ENCODE data around the gene CYP3A5. TPM values are rescaled to one million over a fixed set of nuclear protein-coding genes. Genes with fewer than 3 reads are reported as not detected.

Gene CYP3A5
- total and polyA plus RNA-seq, 9 of the 15 experiments (the other 6 are each of a cell fraction or from before 2014, with no cell fraction given), result 0.73 to 2.8 (median 1.5) TPM

DNA sequence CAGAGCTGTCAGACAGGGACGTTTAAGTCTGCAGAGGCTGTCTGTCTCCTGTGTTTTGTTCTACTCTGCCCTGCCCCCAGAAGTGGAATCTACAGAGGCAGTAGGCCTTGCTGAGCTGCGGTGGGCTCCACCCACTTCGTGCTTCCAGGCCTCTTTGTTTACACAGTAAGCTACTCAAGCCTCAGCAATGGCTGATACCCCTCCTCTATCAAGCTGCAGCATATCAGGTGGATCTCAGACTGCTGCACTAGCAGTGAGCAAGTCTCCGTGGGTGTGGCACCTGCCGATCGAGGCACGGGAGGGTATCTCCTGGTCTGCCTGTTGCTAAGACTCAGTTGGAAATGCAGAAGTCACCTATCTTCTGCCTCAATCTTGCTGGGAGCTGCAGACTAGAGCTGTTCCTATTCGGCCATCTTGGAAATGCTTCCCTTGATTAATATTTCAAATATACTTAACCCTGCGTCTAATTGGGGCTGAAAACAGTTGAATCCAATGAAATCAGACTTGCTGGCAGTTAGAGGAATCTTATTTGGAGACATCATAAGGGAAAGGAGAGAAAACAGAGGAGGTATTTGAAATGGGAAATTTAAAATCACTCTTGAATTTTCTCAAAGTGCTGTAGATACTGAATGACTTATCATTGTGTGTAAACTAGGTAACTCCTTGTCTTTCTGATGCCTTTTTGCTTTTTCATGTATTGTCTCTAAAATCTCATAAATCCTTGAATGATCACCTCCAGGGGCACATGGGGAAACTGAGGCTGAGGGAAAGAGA lies 13.8 kb upstream of the CYP3A5 start (continued):
- no peak for TF ChIP-seq AFF1 (IDR thresholded peaks at IDR 0.05; ENCODE audit: low read depth in 1 of 2, partially characterized antibody in 2 of 2)
- no peak for TF ChIP-seq CSDE1 (IDR thresholded peaks at IDR 0.05)
- TF ChIP-seq HDAC1 (IDR thresholded peaks at IDR 0.05), result peak in 1 of 2 experiments; percentile 82; a peak in 2 of 4 replicates
- TF ChIP-seq ZKSCAN3 (CRISPR knock-in tag; IDR thresholded peaks at IDR 0.05), result no peak
- no peak for TF ChIP-seq ZFP1 (CRISPR knock-in tag; IDR thresholded peaks at IDR 0.05)
- 0 out of 2 replicates have a peak, but pooled peaks have one; percentile 12 for TF ChIP-seq TRIM28 (IDR thresholded peaks at IDR 0.05)
- TF ChIP-seq ARNT (IDR thresholded peaks at IDR 0.05), result peak in 1 of 2 experiments; percentile 52; a peak in 1 of 4 replicates
- no peak for TF ChIP-seq ZNF75A (CRISPR knock-in tag; IDR thresholded peaks at IDR 0.05)
- TF ChIP-seq U2AF1 (optimal IDR thresholded peaks at IDR 0.05; ENCODE audit: low read depth, low read length), result no peak
- TF ChIP-seq NCOR1 (IDR thresholded peaks at IDR 0.05), result peak; percentile 83
- TF ChIP-seq, protein P1, sequence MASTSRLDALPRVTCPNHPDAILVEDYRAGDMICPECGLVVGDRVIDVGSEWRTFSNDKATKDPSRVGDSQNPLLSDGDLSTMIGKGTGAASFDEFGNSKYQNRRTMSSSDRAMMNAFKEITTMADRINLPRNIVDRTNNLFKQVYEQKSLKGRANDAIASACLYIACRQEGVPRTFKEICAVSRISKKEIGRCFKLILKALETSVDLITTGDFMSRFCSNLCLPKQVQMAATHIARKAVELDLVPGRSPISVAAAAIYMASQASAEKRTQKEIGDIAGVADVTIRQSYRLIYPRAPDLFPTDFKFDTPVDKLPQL (IDR thresholded peaks at IDR 0.05; ENCODE audit: extremely low read depth, insufficient read length), result no peak
- TF ChIP-seq, protein P2, sequence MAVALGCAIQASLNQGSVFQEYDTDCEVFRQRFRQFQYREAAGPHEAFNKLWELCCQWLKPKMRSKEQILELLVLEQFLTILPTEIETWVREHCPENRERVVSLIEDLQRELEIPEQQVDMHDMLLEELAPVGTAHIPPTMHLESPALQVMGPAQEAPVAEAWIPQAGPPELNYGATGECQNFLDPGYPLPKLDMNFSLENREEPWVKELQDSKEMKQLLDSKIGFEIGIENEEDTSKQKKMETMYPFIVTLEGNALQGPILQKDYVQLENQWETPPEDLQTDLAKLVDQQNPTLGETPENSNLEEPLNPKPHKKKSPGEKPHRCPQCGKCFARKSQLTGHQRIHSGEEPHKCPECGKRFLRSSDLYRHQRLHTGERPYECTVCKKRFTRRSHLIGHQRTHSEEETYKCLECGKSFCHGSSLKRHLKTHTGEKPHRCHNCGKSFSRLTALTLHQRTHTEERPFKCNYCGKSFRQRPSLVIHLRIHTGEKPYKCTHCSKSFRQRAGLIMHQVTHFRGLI (CRISPR knock-in tag; IDR thresholded peaks at IDR 0.05), result no peak
- TF ChIP-seq CBFA2T2 (conservative IDR thresholded peaks at IDR 0.05), result peak; percentile 80
- TF ChIP-seq SIRT6 (IDR thresholded peaks at IDR 0.05; ENCODE audit: low read depth, low read length), result no peak
- 0 out of 2 replicates have a peak, but pooled peaks have one; percentile 59 for TF ChIP-seq PML (IDR thresholded peaks at IDR 0.05; ENCODE audit: low read length)
- TF ChIP-seq MAZ (CRISPR knock-in tag; conservative IDR thresholded peaks at IDR 0.05 in 1 of 2, IDR thresholded peaks at IDR 0.05 in 1 of 2), result peak; percentile 44 to 63; a peak in 1 of 4 replicates
- no peak for TF ChIP-seq POLR2A (conservative IDR thresholded peaks at IDR 0.05)
- no peak for TF ChIP-seq NR3C1 (CRISPR knock-in tag; IDR thresholded peaks at IDR 0.05)
- TF ChIP-seq PHB2 (IDR thresholded peaks at IDR 0.05; ENCODE audit: low read depth), result no peak
- no peak for TF ChIP-seq KDM5B (IDR thresholded peaks at IDR 0.05; ENCODE audit: insufficient replicate concordance, low read depth, low read length)
- TF ChIP-seq IRF2 (CRISPR knock-in tag; IDR thresholded peaks at IDR 0.05), result no peak

All from K562 (cell line).